Right lobe of liver (tissue), 4 donors: ENCODE data around the gene BARX2.

Experiments used
- POLR2A ChIP-seq: fragments of 450-650 bp; IDR thresholded peaks from one replicate; pipeline ENCODE4 v1.6.1; 2017; ENCODE audit warnings: antibody characterized with exemption, mild to moderate bottlenecking
- TF ChIP-seq, protein P1 (sequence below), 4 donors: fragments of 200-600 bp in 3 of 4; fragments of 450-650 bp in 1 of 4; IDR thresholded peaks; one replicate each; pipeline versions ENCODE4 v1.5.1 to v1.8.0; 2016 to 2022; ENCODE audit warnings: antibody characterized with exemption in 4 of 4, mild to moderate bottlenecking in 2 of 4
- donor health status: DM: no; HTN: no; CAD: no.
- donor health status: DM: no; HTN: no; CAD: no.
- donor health status: DM: no; HTN: yes; CAD: no.

DNA sequence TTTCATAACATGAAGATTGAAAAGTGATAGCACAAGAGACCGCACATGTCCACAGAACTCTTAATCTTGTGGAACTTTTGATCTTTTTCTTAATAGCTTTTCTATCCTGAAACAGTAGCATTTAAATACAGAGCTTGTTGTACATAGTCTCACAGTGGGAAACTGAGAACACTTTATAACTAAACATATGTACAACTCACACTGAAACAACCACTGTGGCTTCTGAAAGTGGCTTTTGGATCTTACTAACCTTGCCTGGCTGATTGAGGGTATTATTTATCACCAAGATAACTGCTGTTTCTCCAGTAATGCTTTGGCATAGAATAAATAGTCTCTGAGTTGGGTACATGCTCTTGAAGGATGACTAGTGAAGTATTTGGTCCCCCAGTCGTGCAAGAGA, 10.2 kb downstream of the BARX2 start:
- TF ChIP-seq, protein P1, sequence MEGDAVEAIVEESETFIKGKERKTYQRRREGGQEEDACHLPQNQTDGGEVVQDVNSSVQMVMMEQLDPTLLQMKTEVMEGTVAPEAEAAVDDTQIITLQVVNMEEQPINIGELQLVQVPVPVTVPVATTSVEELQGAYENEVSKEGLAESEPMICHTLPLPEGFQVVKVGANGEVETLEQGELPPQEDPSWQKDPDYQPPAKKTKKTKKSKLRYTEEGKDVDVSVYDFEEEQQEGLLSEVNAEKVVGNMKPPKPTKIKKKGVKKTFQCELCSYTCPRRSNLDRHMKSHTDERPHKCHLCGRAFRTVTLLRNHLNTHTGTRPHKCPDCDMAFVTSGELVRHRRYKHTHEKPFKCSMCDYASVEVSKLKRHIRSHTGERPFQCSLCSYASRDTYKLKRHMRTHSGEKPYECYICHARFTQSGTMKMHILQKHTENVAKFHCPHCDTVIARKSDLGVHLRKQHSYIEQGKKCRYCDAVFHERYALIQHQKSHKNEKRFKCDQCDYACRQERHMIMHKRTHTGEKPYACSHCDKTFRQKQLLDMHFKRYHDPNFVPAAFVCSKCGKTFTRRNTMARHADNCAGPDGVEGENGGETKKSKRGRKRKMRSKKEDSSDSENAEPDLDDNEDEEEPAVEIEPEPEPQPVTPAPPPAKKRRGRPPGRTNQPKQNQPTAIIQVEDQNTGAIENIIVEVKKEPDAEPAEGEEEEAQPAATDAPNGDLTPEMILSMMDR (IDR thresholded peaks at IDR 0.05), result no peak
- TF ChIP-seq POLR2A, result no peak
